GM12878 (cell line): ENCODE measurements around the gene ADGRV1. TPM values are rescaled to one million over a fixed set of nuclear protein-coding genes. Genes with fewer than 3 reads are reported as not detected.

Experiments
- ATAC-seq: fragments of 200-7000 bp; cut with Tn5 transposase; 3 replicates; pipeline ENCODE4 v1.9.1; 2020; ENCODE audit warnings: mild to moderate bottlenecking, moderate library complexity
- BruUV-seq: library from RNA; stranded (reverse); fragments of 400-500 nt; replicated peaks from 2 replicates; lab custom pipeline; 2021; lab: Mats Ljungman, UMichigan
- CTCF ChIA-PET: fragments of 300-600 bp; sonication (Branson Sonifier 250); formaldehyde crosslinking; extraction: SDS; loops from one replicate; lab custom pipeline; 2021; ENCODE audit warnings: inconsistent platforms; lab: Yijun Ruan, JAX
- POLR2A ChIA-PET: fragments of 350-600 bp; formaldehyde crosslinking; extraction: SDS; loops from one replicate; lab custom pipeline; 2021; ENCODE audit warnings: inconsistent platforms; lab: Charles Lee
- RAD21 ChIA-PET: fragments of 300-600 bp; sonication (Branson Sonifier 250); formaldehyde crosslinking; loops from one replicate; lab custom pipeline; 2023; ENCODE audit warnings: antibody characterized with exemption; ENCODE audit not compliant: unreplicated experiment; lab: Charles Lee
- SMC1A ChIA-PET: fragments of 300-600 bp; sonication (Branson Sonifier 250); formaldehyde crosslinking; loops from one replicate; lab custom pipeline; 2023; ENCODE audit not compliant: unreplicated experiment, uncharacterized antibody; lab: Charles Lee
- DNase-seq: peaks from one replicate; pipeline ENCODE4 v3.0.0-alpha.2; 2011; ENCODE audit warnings: low read depth, low spot score
- FAIRE-seq: peaks from 3 replicates; lab custom pipeline; 2011; peaks lifted over from hg19 to GRCh38; lab: Jason Lieb, UNC
- H2AFZ ChIP-seq: 2 replicates; pipeline ENCODE4 v1.6.0; 2011; ENCODE audit warnings: low read depth, low read length, control low read depth; ENCODE audit not compliant: control insufficient read depth
- H3K27ac ChIP-seq: 2 replicates; pipeline ENCODE4 v1.5.1; 2011; ENCODE audit warnings: control low read depth; ENCODE audit not compliant: control insufficient read depth, insufficient read depth
- H3K27me3 ChIP-seq, 2 experiments: replicated peaks in 1 of 2; 2 replicates each; pipeline versions ENCODE4 v1.6.0 to v1.6.1; 2011; ENCODE audit warnings: low read length in 1 of 2; ENCODE audit not compliant: control insufficient read depth in 2 of 2, insufficient read depth in 2 of 2
- H3K36me3 ChIP-seq, 2 experiments: 2 replicates each; pipeline ENCODE4 v1.5.1; 2011; ENCODE audit warnings: low read length in 1 of 2; ENCODE audit not compliant: control insufficient read depth in 2 of 2, insufficient read depth in 2 of 2
- H3K4me1 ChIP-seq: 2 replicates; pipeline ENCODE4 v1.6.1; 2011; ENCODE audit warnings: mild to moderate bottlenecking, low read length, moderate library complexity, mixed read lengths; ENCODE audit not compliant: control insufficient read depth, insufficient read depth
- H3K4me2 ChIP-seq: 2 replicates; pipeline ENCODE4 v1.6.0; 2011; ENCODE audit warnings: control low read depth; ENCODE audit not compliant: control insufficient read depth, insufficient read depth
- H3K4me3 ChIP-seq: fragments of 200-600 bp; sonication (generic); 2 replicates; pipeline ENCODE4 v1.5.1; 2016
- H3K79me2 ChIP-seq: 2 replicates; pipeline ENCODE4 v1.6.0; 2011; ENCODE audit warnings: low read length; ENCODE audit not compliant: control insufficient read depth, insufficient read depth
- H3K9ac ChIP-seq: 2 replicates; pipeline ENCODE4 v1.8.0; 2011; ENCODE audit warnings: low read length, control low read depth, mixed read lengths; ENCODE audit not compliant: control insufficient read depth, insufficient read depth
- H3K9me3 ChIP-seq: replicated peaks from 3 replicates; pipeline ENCODE4 v1.5.1; 2011; ENCODE audit warnings: mild to moderate bottlenecking, low read length; ENCODE audit not compliant: control insufficient read depth, insufficient read depth
- H4K20me1 ChIP-seq: 2 replicates; pipeline ENCODE4 v1.6.0; 2011; ENCODE audit not compliant: control insufficient read depth, insufficient read depth
- ATF7 ChIP-seq: fragments of 450-650 bp; IDR thresholded peaks from 2 replicates; pipeline ENCODE4 v1.6.1; 2016; ENCODE audit warnings: low read depth, mild to moderate bottlenecking
- CREB1 ChIP-seq: IDR thresholded peaks from 2 replicates; pipeline ENCODE4 v1.6.1; 2012; ENCODE audit warnings: low read depth, mild to moderate bottlenecking, inconsistent platforms
- EP300 ChIP-seq, 2 experiments: fragments of 150-350 bp in 1 of 2; IDR thresholded peaks; 2 replicates each; pipeline ENCODE4 v1.6.1; 2011 to 2012; ENCODE audit warnings: low read depth in 2 of 2, low read length in 2 of 2, borderline replicate concordance in 1 of 2, improper control_type of control experiment in 1 of 2, inconsistent platforms in 1 of 2; ENCODE audit not compliant: control insufficient read depth in 1 of 2
- ESRRA ChIP-seq: IDR thresholded peaks from 2 replicates; pipeline ENCODE4 v1.6.1; 2012; ENCODE audit warnings: mild to moderate bottlenecking, low read length, improper control_type of control experiment
- HDGF ChIP-seq: fragments of 450-650 bp; IDR thresholded peaks from 2 replicates; pipeline ENCODE4 v1.6.1; 2016; ENCODE audit warnings: antibody characterized with exemption
- JUND ChIP-seq: IDR thresholded peaks from 2 replicates; pipeline ENCODE4 v1.6.1; 2012; ENCODE audit warnings: low read depth, mild to moderate bottlenecking, low read length, improper control_type of control experiment, moderate library complexity
- LARP7 ChIP-seq: fragments of 450-650 bp; IDR thresholded peaks from 2 replicates; pipeline ENCODE4 v1.6.1; 2017; ENCODE audit warnings: mild to moderate bottlenecking
- MYC ChIP-seq: IDR thresholded peaks from 2 replicates; pipeline ENCODE4 v1.6.1; 2011; ENCODE audit warnings: mild to moderate bottlenecking, low read length, moderate library complexity, inconsistent platforms; ENCODE audit not compliant: insufficient read depth, insufficient replicate concordance, insufficient read length, severe bottlenecking
- NFXL1 ChIP-seq: fragments of 450-650 bp; IDR thresholded peaks from 2 replicates; pipeline ENCODE4 v1.6.1; 2017; ENCODE audit warnings: antibody characterized with exemption, mild to moderate bottlenecking, borderline replicate concordance
- POLR2AphosphoS5 ChIP-seq: IDR thresholded peaks from 2 replicates; pipeline ENCODE4 v1.6.1; 2011; ENCODE audit warnings: mild to moderate bottlenecking, low read length, inconsistent platforms
- RAD21 ChIP-seq: IDR thresholded peaks from 2 replicates; pipeline ENCODE4 v1.6.1; 2011; ENCODE audit warnings: mild to moderate bottlenecking, low read depth, low read length, moderate library complexity; ENCODE audit not compliant: insufficient read depth
- SP1 ChIP-seq: IDR thresholded peaks from one replicate; pipeline ENCODE4 v1.6.1; 2011; ENCODE audit warnings: low read depth, low read length
- STAT1 ChIP-seq: fragments of 450-650 bp; conservative IDR thresholded peaks from 2 replicates; pipeline ENCODE4 v1.6.1; 2014; ENCODE audit warnings: antibody characterized with exemption, mild to moderate bottlenecking
- STAT3 ChIP-seq: IDR thresholded peaks from 2 replicates; pipeline ENCODE4 v1.6.1; 2011; ENCODE audit warnings: low read depth, low read length, improper control_type of control experiment
- SUZ12 ChIP-seq: fragments of 200-600 bp; sonication (generic); IDR thresholded peaks from one replicate; pipeline ENCODE4 v1.6.1; 2018; ENCODE audit warnings: antibody characterized with exemption, mild to moderate bottlenecking; ENCODE audit not compliant: unreplicated experiment
- TCF12 ChIP-seq: IDR thresholded peaks from 2 replicates; pipeline ENCODE4 v1.6.1; 2011; ENCODE audit warnings: low read depth, mild to moderate bottlenecking, low read length
- TCF3 ChIP-seq: IDR thresholded peaks from 2 replicates; pipeline ENCODE4 v1.6.1; 2012; ENCODE audit warnings: low read depth, mild to moderate bottlenecking, low read length, borderline replicate concordance; ENCODE audit not compliant: insufficient read depth
- ZNF217 ChIP-seq: fragments of 450-650 bp; IDR thresholded peaks from 2 replicates; pipeline ENCODE4 v1.6.1; 2017; ENCODE audit warnings: antibody characterized with exemption, mild to moderate bottlenecking
- WGBS: methylation state at CpG from one replicate; pipeline ENCODE4 v1.1.6; 2016; ENCODE audit warnings: low lambda C conversion rate; ENCODE audit not compliant: insufficient replicate concordance, insufficient coverage; ENCODE audit errors: missing lambda C conversion rate; 5-methylcytosine and 5-hydroxymethylcytosine counted together
- in situ Hi-C: fragments of 300-500 bp; cut with MboI; formaldehyde crosslinking; loops from 9 replicates; pipeline ENCODE4 v1.14.3; 2018; ENCODE audit warnings: mixed read lengths
- intact Hi-C: fragments of 100-400 bp; cut with micrococcal nuclease; formaldehyde crosslinking; loops from one replicate; pipeline ENCODE4 v1.14.2; 2022; ENCODE audit not compliant: unreplicated experiment
- polyA plus RNA-seq, 11 experiments: library from polyadenylated mRNA; depleted of rRNA in 4 of 11; unstranded in 6 of 11; stranded (reverse) in 5 of 11; fragments of >200 nt; fragmentation: Nextera tagmentation in 4 of 11; fragmentation: Illumina TruSeq in 1 of 11; extraction: Ambion mirVana in 4 of 11; extraction: Trizol in 1 of 11; gene quantifications; 1 replicate in 1 of 11; 2 replicates in 10 of 11; pipeline versions ENCODE4 v1.2.1 to v1.2.3, GENCODE V29; 2011 to 2016; ENCODE audit warnings: inconsistent platforms in 2 of 11, missing spikeins in 2 of 11, low read depth in 1 of 11
- total RNA-seq, 4 experiments: library from RNA; depleted of rRNA in 3 of 4; stranded (reverse); fragments of >200 nt in 3 of 4; fragmentation: Illumina TruSeq in 1 of 4; extraction: Trizol in 1 of 4; gene quantifications; 2 replicates each; pipeline versions ENCODE4 v1.2.1 to v1.2.3, GENCODE V29; 2013 to 2021
- TF ChIP-seq, protein P1 (sequence below): fragments of 450-650 bp; IDR thresholded peaks from 2 replicates; pipeline ENCODE4 v1.6.1; 2017; ENCODE audit warnings: mild to moderate bottlenecking, low read depth, inconsistent platforms; ENCODE audit not compliant: poor library complexity, severe bottlenecking

The ADGRV1 gene
- total and polyA plus RNA-seq, 10 of the 15 experiments (the other 5 are each of a cell fraction or from before 2014, with no cell fraction given): 0.04 to 8.1 (median 0.16) TPM; not detected in 1

- TF ChIP-seq, protein P1, sequence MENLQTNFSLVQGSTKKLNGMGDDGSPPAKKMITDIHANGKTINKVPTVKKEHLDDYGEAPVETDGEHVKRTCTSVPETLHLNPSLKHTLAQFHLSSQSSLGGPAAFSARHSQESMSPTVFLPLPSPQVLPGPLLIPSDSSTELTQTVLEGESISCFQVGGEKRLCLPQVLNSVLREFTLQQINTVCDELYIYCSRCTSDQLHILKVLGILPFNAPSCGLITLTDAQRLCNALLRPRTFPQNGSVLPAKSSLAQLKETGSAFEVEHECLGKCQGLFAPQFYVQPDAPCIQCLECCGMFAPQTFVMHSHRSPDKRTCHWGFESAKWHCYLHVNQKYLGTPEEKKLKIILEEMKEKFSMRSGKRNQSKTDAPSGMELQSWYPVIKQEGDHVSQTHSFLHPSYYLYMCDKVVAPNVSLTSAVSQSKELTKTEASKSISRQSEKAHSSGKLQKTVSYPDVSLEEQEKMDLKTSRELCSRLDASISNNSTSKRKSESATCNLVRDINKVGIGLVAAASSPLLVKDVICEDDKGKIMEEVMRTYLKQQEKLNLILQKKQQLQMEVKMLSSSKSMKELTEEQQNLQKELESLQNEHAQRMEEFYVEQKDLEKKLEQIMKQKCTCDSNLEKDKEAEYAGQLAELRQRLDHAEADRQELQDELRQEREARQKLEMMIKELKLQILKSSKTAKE: no peak
- TF ChIP-seq ZNF217: no peak
Observed at GRCh38 chr5:90853750-90854149, 295.2 kb downstream of the ADGRV1 start (continued).

DNA sequence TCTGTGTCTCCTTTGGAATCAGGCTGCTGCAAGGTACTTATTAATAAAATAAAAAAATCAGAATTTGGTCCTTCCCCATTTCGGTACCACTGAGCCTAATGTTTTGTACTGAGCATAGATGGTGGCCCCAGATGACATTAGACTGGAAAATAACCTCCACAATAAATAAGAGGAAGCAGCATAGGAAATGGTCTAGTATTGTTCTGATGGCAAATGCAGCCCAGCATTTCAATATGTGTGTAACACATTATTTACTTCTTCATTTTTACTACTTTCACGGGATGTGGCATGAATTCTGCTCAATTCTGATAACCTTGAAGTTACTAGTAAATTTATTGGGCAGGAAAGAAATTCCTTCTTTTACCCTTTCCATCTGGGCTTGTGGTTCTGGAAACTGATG is 295.6 kb downstream of the ADGRV1 start:
- no peaks in the 10 kb centered on the region for H3K9me3 ChIP-seq
- 3% methylated on average over 2 of the region's 2 CpGs for WGBS

More for the DNA sequence above, 295.6 kb downstream of the ADGRV1 start:
- Histone ChIP-seq H3K79me2 (no peaks in the 10 kb centered on the region), H3K27me3 (no peaks in the 10 kb centered on the region), H3K4me2 (no peak overlapping the region), H3K27ac (no peak overlapping the region), H3K9ac (no peak overlapping the region), H3K4me3 (no peak overlapping the region), H4K20me1 (no peaks in the 10 kb centered on the region), H3K36me3 (no peaks in the 10 kb centered on the region), H3K4me1 (no peaks in the 10 kb centered on the region), H2AFZ (no peak overlapping the region)
- no peak for ATAC-seq
- no peak for DNase-seq
- POLR2A ChIA-PET: no interaction called here
- intact Hi-C loops: no loop called here
- RAD21 ChIA-PET: no interaction called here
- no peak for FAIRE-seq
- CTCF ChIA-PET: interaction anchor here (0.8 to 2.3 kb wide), 5 partner anchors 11 to 565 kb away, joined by 3 to 5 read pairs (median 3); no protein-coding TSS in a partner anchor
- TF ChIP-seq CREB1: no peak
- TF ChIP-seq NFXL1: no peak
- no peak for TF ChIP-seq SUZ12
- no peak for TF ChIP-seq JUND
- no peak for TF ChIP-seq TCF3
- no peak for TF ChIP-seq STAT1
- no peak for TF ChIP-seq TCF12
- no peak for TF ChIP-seq ATF7
- TF ChIP-seq HDGF: no peak
- TF ChIP-seq EP300 (IDR thresholded peaks at IDR 0.05; ENCODE audit: borderline replicate concordance in 1 of 2, control insufficient read depth in 1 of 2, low read depth in 2 of 2, low read length in 2 of 2): no peak
- no peak for TF ChIP-seq RAD21
- no peak for TF ChIP-seq ZNF217
- no peak for TF ChIP-seq MYC
- TF ChIP-seq ESRRA: no peak
- no peak for TF ChIP-seq LARP7
- TF ChIP-seq POLR2AphosphoS5: no peak
- no peak for TF ChIP-seq STAT3
- no peak for TF ChIP-seq SP1
- in situ Hi-C loops: no loop called here
- no TSS peak for BruUV-seq
- SMC1A ChIA-PET: interaction anchor here (1.1 to 1.6 kb wide), 2 partner anchors 12 to 53 kb away, joined by 3 to 6 read pairs; no protein-coding TSS in a partner anchor
